HG02642 (cell line): ENCODE measurements around the gene ABCA3.

Source experiments
- ATAC-seq: cut with Tn5 transposase; IDR thresholded peaks from one replicate; pipeline ENCODE4 v1.9.1; 2021; ENCODE audit warnings: mild to moderate bottlenecking; ENCODE audit not compliant: unreplicated experiment, poor library complexity

The ABCA3 gene

GRCh38 chr16:2358811-2359210 lies 18.3 kb upstream of the ABCA3 start:
- ATAC-seq, result no peak

- ATAC-seq, result no peak
Measured at GRCh38 chr16:2357331-2357730, 16.8 kb upstream of the ABCA3 start.

- no peak for ATAC-seq
Measured at GRCh38 chr16:2350500-2350899, 10.0 kb upstream of the ABCA3 start.

- no peak for ATAC-seq
Measured at GRCh38 chr16:2343211-2343610, 2.7 kb upstream of the ABCA3 start.

- ATAC-seq, result no peak
Measured at GRCh38 chr16:2341456-2342447, 1.2 kb upstream of the ABCA3 start.

- peak; percentile 28 for ATAC-seq
Measured at GRCh38 chr16:2339521-2340484, 725 bp downstream of the ABCA3 start.

- ATAC-seq, result no peak
Measured at GRCh38 chr16:2337431-2338296, 2.9 kb downstream of the ABCA3 start.

- ATAC-seq, result no peak
Measured at GRCh38 chr16:2335286-2335895, 5.1 kb downstream of the ABCA3 start.

- ATAC-seq, result no peak
Measured at GRCh38 chr16:2333772-2334379, 6.7 kb downstream of the ABCA3 start.

GRCh38 chr16:2333231-2333630 lies 7.3 kb downstream of the ABCA3 start:
- ATAC-seq, result no peak

- ATAC-seq, result no peak
Measured at GRCh38 chr16:2331931-2332267, 8.6 kb downstream of the ABCA3 start.

GRCh38 chr16:2331199-2331930 lies 9.2 kb downstream of the ABCA3 start:
- ATAC-seq, result no peak

- ATAC-seq, result no peak
Measured at GRCh38 chr16:2329532-2329931, 11.0 kb downstream of the ABCA3 start.

- ATAC-seq, result no peak
Measured at GRCh38 chr16:2328428-2328827, 12.1 kb downstream of the ABCA3 start.

GRCh38 chr16:2326191-2326590 lies 14.3 kb downstream of the ABCA3 start:
- no peak for ATAC-seq

- no peak for ATAC-seq
Measured at GRCh38 chr16:2325791-2326190, 14.7 kb downstream of the ABCA3 start.

GRCh38 chr16:2325181-2325580 lies 15.3 kb downstream of the ABCA3 start:
- no peak for ATAC-seq

GRCh38 chr16:2324296-2324859 lies 16.1 kb downstream of the ABCA3 start:
- no peak for ATAC-seq
